Chondrocyte (in vitro differentiated cells): ENCODE data around the gene KDSR. TPM values are rescaled to one million over a fixed set of nuclear protein-coding genes. Genes with fewer than 3 reads are reported as not detected.

Experiments
- DNase-seq: peaks from one replicate; pipeline ENCODE4 v3.0.0; 2021; ENCODE audit warnings: mixed read lengths, low spot score
- H3K27ac Mint-ChIP-seq: one replicate; pipeline ENCODE4 v1.8.0; 2021; ENCODE audit warnings: mild to moderate bottlenecking, moderate library complexity, mixed read lengths; ENCODE audit not compliant: unreplicated experiment
- H3K27me3 Mint-ChIP-seq: 2 replicates; pipeline ENCODE4 v1.8.0; 2021; ENCODE audit warnings: low read depth, mixed read lengths
- H3K36me3 Mint-ChIP-seq: 2 replicates; pipeline ENCODE4 v1.8.0; 2021; ENCODE audit warnings: low read depth, mixed read lengths
- H3K4me1 Mint-ChIP-seq: 2 replicates; pipeline ENCODE4 v1.8.0; 2021; ENCODE audit warnings: low read depth, mild to moderate bottlenecking, mixed read lengths
- H3K4me3 Mint-ChIP-seq: one replicate; pipeline ENCODE4 v1.8.0; 2021; ENCODE audit warnings: mild to moderate bottlenecking, moderate library complexity, mixed read lengths; ENCODE audit not compliant: unreplicated experiment
- H3K9me3 Mint-ChIP-seq: 2 replicates; pipeline ENCODE4 v1.8.0; 2021; ENCODE audit warnings: low read depth, mixed read lengths
- CTCF ChIP-seq: fragments of 200-600 bp; sonication (generic); IDR thresholded peaks from 2 replicates; pipeline ENCODE4 v1.5.0; 2021; ENCODE audit warnings: antibody characterized with exemption, mild to moderate bottlenecking, moderate library complexity
- total RNA-seq: library from RNA; stranded (reverse); gene quantifications from 3 replicates; pipeline ENCODE4 v1.2.1, GENCODE V29; 2021

KDSR gene
- total RNA-seq, 1 donor from 2014 or later: 64.2 TPM

- no peak for TF ChIP-seq CTCF
- Mint-ChIP-seq H3K27me3 (no peaks in the 10 kb centered on the region), H3K4me3 (no peak overlapping the region), H3K4me1 (peaks cover 20% of the 10 kb centered on the region), H3K36me3 (peaks cover 2% of the 10 kb centered on the region), H3K27ac (no peak overlapping the region), H3K9me3 (no peaks in the 10 kb centered on the region)
- DNase-seq: no peak
Observed at GRCh38 chr18:63291278-63291677, 75.7 kb downstream of the KDSR start.

GRCh38 chr18:63290821-63291200 is 76.2 kb downstream of the KDSR start:
- Mint-ChIP-seq H3K36me3 (peaks cover 2% of the 10 kb centered on the region), H3K9me3 (no peaks in the 10 kb centered on the region), H3K4me1 (peaks cover 20% of the 10 kb centered on the region), H3K27me3 (no peaks in the 10 kb centered on the region), H3K4me3 (no peak overlapping the region), H3K27ac (no peak overlapping the region)
- DNase-seq: no peak
- TF ChIP-seq CTCF: no peak

GRCh38 chr18:63290166-63290820 is 76.7 kb downstream of the KDSR start:
- no peak for DNase-seq
- no peaks in the 10 kb centered on the region for H3K9me3 Mint-ChIP-seq
- H3K36me3 Mint-ChIP-seq: peaks cover 2% of the 10 kb centered on the region
- peaks cover 20% of the 10 kb centered on the region for H3K4me1 Mint-ChIP-seq
- no peak overlapping the region for H3K27ac Mint-ChIP-seq
- no peak for TF ChIP-seq CTCF
- no peaks in the 10 kb centered on the region for H3K27me3 Mint-ChIP-seq
- H3K4me3 Mint-ChIP-seq: no peak overlapping the region

GRCh38 chr18:63288311-63288710 is 78.7 kb downstream of the KDSR start:
- Mint-ChIP-seq H3K36me3 (peaks cover 2% of the 10 kb centered on the region), H3K4me1 (peaks cover 20% of the 10 kb centered on the region), H3K27me3 (no peaks in the 10 kb centered on the region), H3K4me3 (no peak overlapping the region), H3K27ac (no peak overlapping the region), H3K9me3 (no peaks in the 10 kb centered on the region)
- no peak for DNase-seq
- no peak for TF ChIP-seq CTCF

GRCh38 chr18:63287691-63288220 is 79.2 kb downstream of the KDSR start:
- no peak overlapping the region for H3K4me3 Mint-ChIP-seq
- H3K9me3 Mint-ChIP-seq: no peaks in the 10 kb centered on the region
- H3K27ac Mint-ChIP-seq: no peak overlapping the region
- H3K4me1 Mint-ChIP-seq: peaks cover 15% of the 10 kb centered on the region
- no peak for DNase-seq
- peaks cover 2% of the 10 kb centered on the region for H3K36me3 Mint-ChIP-seq
- TF ChIP-seq CTCF: no peak
- H3K27me3 Mint-ChIP-seq: no peaks in the 10 kb centered on the region
